ENCODE data around the gene CCNE1.
"Not testable (repeated sequence)": the region's sequence is repeated elsewhere in the genome, so short reads cannot be mapped to it uniquely, and the experiment has no call there.

The CCNE1 gene

DNA sequence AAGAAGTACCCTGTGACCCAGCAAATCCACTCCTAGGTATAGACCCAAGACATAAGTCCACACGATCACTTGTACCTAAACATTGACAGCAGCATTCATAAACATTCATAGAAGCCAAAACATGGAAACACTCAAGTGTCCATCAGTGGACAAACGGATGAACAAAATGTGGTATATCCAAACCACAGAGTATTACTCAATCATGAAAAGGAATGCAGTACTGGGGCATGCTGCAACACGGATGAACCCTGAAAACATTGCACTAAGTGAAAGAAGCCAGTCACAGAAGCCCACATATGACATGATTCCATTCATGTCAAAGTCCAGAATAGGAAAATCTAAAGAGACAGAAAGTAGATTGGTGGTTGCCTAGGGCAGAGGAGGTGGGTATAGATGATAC is 22.8 kb upstream of the CCNE1 start:
- no peak for DNase-seq

DNA sequence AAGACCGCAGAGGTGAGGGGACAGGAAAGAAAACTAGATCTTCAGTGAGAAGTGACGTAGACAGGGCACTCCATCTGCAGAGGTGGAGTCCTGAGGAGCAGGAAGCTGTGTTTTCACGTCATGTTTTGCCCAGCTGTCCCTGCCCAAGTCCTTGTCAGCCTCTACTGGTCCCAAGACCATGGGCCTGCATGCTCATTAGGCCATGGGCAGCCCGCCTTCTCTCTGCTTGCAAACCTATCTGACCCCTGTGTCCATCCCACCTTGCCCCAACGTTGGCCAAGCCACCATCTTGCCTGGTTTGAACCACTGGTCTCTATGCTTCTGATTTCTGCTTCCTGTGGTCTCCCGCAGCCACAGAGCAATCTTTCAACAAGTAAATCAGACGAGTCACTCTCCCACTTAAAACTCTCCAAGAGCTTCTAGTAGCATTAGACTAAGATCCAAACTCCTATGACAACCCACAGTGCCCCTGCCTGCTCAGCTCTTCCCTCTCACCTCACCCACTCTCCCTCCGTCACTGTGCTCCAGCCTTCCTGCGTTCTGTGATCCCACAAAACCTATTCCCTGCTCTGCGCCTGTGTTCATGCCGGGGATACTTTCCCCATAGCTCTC is 18.6 kb upstream of the CCNE1 start:
- DNase-seq = no peak

DNA sequence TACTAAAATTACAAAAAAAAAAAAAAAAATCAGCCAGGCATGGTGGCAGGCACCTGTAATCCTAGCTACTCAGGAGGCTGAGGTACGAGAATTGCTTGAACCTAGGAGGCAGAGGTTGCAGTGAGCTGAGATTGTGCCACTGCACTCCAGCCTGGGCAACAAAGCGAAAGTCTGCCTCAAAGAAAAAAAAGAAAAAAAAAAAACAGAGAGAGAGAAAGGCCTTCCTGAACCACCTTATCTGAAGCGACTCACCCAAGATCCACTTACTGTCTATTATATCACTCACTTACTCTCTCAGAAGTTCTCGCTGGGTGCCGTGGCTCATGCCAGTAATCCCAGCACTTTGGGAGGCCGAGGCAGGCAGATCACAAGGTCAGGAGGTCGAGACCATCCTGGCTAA is 17.3 kb upstream of the CCNE1 start:
- DNase-seq = not testable (repeated sequence)

DNA sequence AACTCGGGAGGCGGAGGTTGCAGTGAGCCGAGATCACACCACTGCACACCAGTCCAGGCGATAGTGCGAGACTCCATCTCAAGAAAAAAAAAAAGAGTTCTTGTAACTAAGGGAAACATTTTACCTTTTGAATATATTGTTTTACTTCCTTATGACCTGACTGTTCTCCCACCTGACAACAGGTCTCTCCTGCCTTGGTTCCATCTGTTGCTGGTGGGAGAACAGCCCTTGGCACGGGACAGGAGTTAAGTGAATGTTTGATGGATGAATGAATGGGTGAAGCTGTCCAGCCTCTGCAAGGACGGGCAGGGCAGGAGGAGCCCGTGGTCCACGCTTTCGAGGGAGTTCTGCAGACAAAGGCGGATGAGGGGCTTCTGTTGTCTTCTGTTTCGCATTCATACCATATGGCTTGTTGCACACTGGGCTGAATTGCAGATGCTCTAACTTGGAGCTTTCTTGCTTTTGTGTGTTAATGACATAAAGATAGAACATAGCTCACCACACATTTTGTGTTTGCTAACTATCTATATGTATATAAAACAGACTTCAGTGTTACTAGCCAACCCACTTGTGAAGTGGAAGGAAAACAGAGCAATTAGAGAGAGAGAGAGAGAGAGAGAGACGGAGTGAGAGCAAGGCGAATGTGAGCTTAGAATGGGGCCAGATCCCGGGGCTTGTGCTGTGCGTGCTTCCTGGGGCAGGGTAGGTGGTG is 16.2 kb upstream of the CCNE1 start:
- DNase-seq = no peak

DNA sequence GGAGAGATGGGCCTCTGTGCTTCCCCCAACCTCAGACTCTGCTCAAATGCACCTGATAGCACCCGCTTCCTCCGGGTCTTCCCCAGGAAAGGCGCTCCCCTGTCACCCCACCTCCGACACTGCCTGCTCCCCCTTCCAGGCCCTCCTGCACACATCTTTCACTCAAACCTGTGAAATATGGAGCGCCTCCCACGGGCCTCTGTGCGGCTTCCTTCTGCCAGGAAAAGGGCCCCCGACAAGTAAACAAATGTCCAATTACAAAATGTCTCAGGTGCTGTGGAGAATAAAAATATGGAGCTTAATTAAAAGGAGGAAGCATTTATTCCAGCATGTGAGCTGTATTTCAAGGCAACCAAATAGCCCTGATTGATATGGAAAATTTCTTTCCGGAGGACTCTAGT is 15.6 kb upstream of the CCNE1 start:
- DNase-seq = no peak

DNA sequence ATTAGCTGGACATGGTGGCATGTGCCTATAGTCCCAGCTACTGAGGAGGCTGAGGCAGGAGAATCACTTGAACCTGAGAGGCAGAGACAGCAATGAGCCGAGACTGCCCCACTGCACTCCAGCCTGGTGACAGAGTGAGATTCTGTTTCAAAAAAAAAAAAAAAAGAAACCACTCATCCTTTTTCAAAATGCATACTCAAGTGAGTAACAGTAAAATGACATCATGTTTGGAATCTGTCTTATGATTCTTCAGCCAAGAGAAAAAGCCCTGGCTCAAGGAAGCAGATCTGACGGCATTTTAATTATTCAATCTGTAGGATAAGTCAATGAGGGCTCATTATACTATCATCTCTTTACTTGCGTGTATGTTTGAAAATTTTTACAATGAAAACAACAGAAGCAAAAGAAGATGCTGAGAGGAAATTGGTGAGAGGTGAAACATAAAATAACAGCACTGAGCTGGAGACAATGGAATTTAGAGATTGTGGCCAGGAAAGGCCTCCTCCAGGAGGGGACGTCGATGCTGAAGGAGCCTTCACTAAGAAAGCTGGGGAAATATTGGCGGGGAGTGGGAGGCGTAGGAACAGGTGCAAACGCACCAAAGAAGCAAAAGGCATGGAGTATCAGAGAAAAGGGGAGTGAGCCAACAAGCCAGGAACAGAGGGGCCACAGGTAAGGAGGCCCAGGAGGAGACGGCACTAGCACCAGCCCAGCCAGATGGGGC is 12.9 kb upstream of the CCNE1 start:
- DNase-seq = no peak

DNA sequence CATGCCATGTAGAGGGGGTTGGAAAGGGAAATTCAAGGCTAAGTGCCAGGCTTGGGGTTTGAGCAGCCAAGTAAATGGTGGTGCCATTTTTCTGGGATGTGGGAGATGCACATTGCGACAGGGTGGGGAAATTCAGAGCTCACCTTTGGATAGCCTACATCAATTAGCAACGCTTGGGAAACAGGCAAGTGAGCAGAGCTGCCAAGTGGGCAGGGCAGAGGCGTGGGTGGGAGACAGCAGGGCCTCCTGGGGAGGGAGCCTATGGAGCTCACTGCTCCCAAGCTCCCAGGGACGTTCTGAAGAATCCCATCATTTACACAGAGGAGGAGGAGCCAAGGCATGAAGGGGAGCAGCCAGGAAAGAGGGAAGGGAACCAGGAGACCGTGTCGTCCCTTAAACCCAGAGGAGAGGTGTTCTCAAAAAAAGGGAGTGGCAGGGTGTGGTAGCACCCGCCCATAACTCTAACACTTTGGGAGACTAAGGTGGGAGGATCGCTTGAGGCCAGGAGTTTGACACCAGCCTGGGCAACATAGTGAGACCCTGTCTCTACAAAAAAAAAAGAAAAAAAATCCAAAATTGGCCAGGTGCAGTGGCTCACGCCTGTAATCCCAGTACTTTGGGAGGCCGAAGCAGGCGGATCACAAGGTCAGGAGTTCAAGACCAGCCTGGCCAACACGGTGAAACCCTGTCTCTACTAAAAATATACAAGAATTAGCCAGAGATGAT is 11.5 kb upstream of the CCNE1 start:
- DNase-seq = no peak

DNA sequence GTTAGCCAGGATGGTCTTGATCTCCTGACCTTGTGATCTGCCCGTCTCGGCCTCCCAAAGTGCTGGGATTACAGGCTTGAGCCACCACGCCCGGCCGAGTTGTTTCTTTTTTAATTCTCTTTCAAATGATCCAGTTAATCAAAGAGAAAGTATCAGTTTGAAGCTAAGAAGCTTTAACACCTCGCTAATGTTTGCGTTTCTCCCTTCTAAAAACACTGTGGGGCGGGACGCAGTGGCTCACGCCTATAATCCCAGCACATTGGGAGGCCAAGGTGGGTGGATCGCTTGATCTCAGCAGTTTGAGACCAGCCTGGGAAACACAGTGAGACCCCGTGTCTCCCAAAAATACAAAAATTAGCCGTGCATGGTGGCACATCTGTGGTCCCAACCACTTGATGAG is 7.8 kb upstream of the CCNE1 start:
- not testable (repeated sequence) for DNase-seq

DNA sequence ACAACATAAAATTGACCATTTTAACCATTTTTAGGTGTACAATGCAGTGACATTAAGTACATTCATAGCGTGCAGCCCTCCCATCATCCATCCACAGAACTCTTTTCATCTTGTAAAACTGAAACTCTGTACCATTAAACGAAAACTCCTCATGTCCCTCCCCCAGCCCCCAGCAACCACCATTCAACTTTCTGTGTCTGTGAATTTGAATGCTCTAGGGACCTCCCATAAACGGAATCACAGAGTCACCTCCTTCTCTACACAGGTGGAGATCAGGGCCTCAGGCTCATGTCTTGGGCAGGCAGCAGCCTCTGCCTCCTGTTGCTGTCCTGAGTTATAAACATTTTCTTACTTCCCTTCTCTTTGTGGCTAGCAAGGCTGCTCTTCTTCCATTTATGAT is 7.3 kb upstream of the CCNE1 start:
- no peak for DNase-seq

DNA sequence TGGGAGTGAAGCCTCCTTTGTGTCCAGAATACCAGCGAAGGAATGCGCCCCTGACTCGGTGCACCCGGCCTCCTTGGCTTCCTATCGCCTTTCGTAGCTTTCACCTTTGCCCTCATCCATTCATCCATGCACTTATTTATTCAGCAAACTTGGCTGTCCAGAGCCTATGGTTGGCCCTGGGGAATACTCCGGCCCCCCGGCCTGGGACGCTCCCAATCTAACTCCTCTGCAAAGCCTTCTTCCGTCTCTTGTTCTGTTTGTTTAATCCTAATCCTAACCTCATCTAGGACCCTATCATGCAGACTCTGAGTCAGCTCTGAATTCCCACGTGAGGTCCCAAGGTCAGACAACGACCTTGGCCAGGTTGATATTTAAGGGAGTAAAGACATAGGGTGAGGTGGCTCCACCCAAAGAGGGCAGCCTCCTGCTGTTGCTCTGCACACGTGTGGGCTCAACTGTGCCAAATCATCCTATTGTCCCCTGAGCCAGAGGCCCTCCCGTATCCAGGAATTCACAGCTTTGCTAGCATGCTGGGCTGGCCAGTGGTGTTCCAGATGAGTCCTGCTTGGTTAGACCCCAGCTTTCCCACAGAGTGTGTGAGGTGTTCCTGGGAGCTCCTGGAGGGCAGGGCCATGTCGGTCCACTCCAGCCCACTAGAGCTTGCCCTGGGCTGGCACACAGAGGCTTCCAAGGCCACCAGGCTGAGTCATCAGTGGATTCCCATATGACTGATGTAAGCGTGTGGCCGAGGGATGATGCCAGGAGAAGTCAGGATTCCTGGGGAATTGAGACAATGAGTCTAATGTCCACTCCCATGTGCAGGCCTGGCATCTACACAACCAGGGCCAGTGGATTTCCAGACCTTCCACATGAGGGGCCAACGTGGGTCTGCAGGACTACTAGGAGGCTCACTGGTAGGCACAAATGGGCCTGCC is 6.5 kb upstream of the CCNE1 start:
- DNase-seq = no peak

DNA sequence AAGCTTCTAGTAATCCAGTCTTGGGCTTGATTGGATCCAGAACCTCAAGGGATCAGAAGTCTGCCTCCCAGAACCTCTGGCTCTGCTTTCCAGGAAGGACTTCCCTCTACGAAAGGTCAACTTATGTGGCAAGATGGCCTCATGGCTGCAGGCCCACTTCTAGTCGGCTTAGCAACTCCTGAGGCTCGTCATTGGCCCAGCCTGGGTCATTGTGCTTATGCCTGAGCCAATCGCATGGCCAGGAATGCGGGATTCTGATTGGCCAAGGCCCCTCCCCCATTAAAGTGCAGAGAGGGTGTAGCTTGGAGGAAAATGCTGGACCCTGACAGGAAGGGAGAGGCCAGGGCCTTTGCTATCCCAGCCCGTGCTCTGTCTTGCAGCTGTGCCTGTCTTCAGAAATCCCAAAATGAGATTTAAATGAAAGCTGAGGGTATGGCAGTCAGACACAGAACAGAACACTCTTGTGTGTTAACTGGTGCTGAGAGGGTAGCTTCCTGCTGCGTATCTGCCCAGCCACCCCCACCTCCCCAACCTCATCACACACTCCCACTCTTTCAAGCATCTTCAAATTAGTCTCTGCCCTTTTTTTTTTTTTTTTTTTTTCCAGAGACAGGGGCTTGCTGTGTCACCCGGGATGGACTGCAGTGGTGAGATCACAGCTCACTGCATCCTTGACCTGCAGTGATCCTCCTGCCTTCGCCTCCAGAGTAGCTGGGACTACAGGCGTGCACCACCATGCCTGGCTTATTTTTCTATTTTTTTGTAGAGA is 5.5 kb upstream of the CCNE1 start:
- DNase-seq = no peak

DNA sequence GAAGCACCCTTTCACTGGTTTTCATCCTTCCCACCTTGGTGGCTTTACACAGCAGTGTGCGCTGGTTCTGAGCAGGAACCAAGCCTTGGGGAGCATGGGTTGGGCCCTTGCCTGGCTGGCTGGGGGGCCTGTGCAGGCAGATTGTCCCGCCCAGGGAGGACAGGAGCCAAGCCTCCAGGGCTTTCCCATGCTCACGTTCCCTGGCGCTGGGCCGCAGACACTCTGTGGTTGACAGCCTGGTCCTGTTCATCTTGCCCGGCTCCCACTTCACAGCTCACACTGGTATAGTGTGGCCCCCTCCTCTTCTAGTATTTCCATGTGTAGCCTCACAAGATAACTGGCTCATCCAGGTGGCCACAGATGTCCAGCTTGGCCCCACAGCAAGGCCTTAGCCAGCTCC is 4.6 kb upstream of the CCNE1 start:
- DNase-seq = no peak

DNA sequence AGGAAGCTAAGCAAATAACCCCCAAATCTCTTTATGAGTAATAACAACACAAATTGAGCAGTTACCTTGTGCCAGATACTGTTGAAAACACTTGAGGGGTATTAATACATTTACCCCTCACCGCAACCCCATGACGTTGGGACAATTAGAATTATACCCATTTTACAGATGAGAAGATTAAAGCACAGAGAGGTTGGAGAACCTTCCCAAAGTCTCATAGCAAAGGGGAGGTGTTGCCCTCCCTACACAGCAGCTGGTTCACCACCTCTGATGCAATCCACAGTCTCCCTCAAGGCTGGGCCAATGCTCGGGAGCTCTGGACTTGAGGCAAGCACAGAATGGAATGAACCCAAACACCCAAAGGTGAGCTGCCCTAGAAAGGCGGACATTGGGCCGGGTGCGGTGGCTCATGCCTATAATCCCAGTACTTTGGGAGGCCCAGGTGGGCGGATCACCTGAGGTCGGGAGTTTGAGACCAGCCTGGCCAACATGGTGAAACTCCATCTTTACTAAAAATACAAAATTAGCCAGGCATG is 3.9 kb upstream of the CCNE1 start:
- DNase-seq = no peak

DNA sequence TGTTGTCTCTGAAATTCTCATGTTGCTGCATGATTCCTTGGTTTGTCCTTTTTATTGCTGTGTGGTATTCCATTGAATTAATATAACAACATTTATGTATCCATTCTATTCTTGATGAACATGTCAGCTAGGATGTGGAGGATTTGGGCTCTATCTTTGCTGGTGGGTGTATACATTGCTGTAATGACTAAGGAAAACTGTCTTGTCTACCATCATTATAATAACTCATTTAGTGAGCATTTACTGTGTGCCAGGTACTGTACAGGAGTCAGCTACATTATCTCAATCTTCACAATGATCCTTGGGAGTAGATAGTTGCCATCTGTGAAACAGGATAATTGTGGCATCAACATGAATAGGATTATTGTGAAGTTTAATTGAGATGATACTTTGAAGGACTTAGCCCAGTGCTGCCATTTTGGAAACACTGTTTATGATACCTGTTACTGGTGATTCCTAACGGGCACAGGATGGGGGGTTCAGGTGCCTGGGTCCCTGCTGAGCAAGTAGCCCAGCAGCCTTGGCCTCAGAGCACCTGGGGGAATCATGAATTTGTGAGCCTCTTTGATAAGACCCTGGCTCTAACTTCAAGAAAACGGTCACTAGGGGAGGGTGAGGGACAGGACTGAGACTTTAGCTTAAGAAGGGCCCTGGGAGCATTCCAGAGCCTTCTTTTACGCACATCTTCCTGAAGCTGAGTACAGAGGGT is 1.8 kb upstream of the CCNE1 start:
- no peak for DNase-seq

DNA sequence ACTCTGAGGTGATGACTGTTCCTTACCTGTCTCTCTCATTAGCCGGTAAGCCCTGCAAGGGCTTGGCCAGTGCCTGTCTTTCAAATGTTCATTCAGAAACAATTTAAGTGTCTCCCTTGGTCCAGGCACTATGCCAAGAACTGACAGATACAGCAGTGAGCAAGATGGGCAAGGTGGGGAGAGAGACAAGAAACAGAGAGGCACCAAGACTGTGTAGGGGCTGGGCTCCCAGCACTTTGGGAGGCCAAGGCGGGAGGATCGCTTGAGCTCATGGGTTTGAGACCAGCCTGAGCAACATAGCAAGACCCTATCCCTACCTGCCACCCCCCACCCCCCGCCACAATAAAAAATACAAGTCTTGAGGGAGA is 1.3 kb upstream of the CCNE1 start:
- no peak for DNase-seq

DNA sequence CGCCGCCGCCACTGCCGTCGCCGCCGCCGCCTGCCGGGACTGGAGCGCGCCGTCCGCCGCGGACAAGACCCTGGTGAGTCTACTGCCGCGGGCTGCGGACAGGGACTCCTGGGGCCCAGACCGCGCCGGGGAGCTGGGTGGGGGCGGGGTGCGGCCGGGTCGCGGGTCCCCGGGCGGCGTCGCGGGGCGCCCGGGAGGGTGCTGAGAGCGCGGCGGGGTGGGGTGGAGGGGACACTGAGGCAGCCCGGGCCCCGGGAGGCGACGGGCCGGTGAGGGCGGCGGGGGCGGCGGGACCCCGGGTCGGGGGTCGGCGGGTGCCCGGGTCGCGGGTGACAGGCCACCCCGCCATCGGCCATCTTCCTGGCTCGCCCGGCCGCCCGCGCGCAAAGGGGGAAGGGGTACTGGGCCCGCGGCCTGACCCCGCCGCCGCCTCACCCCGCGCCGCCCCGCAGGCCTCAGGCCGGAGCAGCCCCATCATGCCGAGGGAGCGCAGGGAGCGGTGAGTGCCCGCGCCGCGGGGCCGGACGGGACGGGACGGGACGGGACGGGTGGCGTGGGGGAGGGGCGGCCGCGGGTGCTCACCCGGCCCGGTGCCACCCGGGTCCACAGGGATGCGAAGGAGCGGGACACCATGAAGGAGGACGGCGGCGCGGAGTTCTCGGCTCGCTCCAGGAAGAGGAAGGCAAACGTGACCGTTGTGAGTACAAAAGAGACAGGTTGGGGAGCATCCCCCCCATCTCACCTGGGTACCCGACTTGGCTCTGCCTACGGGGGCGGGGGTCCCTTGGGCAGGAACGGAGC is 489 bp downstream of the CCNE1 start:
- DNase-seq = no peak

DNA sequence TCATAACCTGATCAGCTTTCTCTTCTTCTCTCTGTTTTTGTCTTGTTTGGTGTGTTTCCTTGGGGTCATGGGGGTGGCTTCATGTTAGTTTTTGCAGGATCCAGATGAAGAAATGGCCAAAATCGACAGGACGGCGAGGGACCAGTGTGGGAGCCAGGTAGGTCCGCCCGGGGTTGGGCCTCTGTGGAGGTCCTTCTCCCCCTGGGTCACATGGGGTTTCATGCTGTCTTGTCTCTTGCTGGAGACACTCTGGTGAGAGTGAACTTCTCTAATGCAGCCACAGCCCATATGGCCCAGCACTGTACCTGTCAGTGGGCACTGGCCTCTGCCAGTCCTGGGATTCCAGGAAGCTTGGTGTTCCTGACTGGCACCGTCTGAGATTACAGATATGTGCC is 1.1 kb downstream of the CCNE1 start:
- DNase-seq = no peak

DNA sequence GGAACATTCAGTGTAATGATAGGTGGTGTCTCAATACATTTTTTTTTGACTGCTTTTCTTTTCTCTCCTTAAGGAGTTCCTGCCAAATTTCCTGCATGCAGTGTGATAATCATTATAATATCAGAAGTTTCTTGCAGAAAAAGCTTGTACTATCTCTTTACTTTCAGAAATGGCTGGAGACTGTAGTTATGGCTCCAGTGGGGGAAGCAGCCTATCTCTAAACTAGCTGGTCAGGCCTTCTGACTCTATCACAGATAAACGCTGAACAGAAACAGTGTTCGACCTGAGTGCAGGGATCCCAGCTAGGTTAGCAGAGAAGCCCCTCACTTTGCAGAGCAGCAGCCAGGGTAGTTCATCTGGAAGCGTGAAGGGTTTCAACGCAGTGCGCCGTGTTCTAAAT is 1.9 kb downstream of the CCNE1 start:
- DNase-seq = no peak

DNA sequence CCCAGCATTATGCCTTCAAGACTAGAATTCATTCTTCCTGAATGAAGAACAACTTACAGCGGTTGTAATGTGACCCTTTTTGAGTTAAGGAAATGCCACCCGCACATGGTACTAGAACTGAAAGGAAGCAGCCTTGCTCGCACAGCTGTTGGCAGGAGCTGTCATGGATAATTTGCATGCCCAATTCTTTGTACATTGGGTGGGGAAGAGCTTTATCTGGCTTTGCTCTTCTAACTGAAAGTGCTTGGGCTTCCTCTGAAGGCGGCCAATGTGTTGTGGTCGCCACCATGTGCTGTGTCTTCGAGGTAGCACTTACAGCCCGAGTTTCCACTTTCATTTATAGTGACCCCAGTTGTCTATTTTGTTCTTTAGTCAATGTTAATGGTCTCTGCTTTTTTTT is 3.4 kb downstream of the CCNE1 start:
- DNase-seq = peak in 1 of 2 donors; percentile 14

DNA sequence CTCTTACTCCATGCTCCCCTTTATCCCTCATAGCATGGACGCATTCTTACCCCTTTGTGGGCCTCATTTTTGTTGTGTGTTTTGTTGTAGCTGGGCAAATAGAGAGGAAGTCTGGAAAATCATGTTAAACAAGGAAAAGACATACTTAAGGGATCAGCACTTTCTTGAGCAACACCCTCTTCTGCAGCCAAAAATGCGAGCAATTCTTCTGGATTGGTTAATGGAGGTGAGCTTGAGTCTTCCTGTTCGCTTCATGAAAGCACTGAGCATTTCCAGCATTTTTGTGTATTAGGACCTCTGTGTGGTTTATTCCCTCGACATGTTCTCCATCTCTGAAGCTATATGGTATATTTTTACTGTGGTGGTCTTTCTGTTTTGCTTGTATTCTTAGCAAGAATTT is 5.5 kb downstream of the CCNE1 start:
- no peak for DNase-seq

Measured in CD4-positive, alpha-beta T cell treated with Interleukin-4 for 1 hour (primary cell).